Measurements from ENCODE around the gene FOXC2. TPM values are rescaled to one million over a fixed set of nuclear protein-coding genes. Genes with fewer than 3 reads are reported as not detected.
"Not testable (repeated sequence)": the region's sequence is repeated elsewhere in the genome, so short reads cannot be mapped to it uniquely, and the experiment has no call there.

Gene FOXC2
- total RNA-seq, 1 donor from 2014 or later, result 1.4 TPM

DNA sequence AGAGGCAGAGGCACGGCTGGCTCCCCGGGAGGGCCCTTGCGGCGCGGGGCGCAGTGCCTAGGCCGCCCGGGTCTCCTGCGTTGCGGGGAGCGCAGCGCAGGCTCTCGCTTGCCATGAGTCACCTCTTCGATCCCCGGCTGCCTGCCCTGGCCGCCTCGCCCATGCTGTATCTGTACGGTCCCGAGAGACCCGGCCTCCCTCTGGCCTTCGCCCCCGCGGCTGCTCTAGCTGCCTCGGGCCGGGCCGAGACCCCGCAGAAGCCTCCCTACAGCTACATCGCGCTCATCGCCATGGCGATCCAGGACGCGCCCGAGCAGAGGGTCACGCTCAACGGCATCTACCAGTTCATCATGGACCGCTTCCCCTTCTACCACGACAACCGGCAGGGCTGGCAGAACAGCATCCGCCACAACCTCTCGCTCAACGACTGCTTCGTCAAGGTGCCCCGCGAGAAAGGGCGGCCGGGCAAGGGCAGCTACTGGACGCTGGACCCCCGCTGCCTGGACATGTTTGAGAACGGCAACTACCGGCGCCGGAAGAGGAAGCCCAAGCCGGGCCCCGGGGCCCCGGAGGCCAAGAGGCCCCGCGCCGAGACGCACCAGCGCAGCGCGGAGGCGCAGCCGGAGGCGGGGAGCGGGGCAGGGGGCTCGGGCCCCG lies 12.1 kb downstream of the FOXC2 start:
- ATAC-seq (ENCODE audit: poor library complexity) (no peak), DNase-seq (peak; percentile 61)
- intact Hi-C loops (cut with DNase I), result loop anchor here (10.0 kb wide), 2 partner anchors 186 to 256 kb away; no protein-coding TSS in a partner anchor

DNA sequence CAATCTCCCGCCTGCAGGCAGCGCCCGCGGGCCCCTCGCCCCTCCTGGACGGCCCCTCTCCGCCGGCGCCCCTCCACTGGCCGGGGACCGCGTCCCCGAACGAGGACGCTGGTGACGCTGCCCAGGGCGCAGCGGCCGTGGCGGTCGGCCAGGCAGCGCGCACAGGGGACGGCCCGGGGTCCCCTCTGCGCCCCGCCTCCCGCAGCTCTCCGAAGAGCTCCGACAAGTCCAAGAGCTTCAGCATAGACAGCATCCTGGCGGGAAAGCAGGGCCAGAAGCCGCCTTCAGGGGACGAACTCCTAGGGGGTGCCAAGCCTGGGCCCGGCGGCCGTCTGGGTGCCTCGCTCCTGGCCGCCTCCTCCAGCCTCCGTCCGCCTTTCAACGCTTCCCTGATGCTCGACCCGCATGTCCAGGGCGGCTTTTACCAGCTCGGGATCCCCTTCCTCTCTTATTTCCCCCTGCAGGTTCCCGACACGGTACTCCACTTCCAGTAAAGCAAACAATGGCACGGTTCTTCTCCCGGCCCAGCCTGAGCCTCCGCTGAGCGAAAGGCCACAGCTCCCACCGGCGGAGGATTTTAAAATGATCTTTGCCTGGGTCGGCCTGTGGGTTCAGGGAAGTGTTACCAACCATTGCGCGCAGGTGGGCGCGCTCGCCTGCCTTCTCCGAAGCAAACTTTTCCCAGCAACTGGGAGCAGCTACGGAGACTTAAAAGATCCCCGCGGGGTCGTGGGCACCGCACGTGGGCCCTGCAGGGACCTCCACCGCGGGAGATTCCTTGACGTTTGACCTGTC lies 12.8 kb downstream of the FOXC2 start:
- DNase-seq, result no peak
- ATAC-seq (ENCODE audit: poor library complexity), result no peak
- intact Hi-C loops (cut with DNase I), result loop anchor here (10.0 kb wide), 2 partner anchors 185 to 255 kb away; no protein-coding TSS in a partner anchor

DNA sequence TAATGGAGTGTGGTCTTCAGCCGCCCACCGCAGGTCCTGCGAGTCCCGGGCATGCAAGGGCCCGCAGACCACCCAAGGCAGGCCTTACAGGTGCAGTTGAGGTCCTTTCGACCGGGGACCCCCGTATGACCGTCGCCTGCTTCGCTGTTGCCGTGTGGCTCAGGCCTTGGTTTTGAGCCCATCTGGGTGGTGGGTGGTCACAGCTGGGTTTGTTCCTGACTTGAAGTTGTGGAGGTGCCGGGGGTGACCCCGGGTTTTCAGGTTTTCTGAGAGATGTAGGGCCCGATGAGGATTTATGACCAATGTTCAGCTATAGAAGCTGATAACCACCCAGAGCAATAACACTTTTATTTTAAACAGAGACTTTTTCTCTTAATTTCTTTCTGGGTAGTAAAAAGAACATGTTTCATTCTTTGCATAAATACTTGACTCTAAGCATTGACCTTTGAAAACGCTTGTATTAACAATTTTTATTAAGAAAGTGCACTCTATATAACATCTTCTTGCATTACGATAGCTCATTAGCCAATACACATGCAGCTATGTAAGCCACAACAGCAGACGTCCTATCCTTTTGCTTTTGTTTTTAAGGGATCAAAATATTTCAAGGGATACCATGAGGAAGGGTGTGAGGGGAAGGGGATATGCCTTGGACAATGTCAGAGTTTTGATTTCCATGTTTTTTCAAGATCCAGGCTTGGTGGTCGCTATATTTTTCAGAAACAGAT lies 13.6 kb downstream of the FOXC2 start:
- intact Hi-C loops (cut with DNase I), result no loop called here
- DNase-seq, result no peak
- no peak for ATAC-seq (ENCODE audit: poor library complexity)

DNA sequence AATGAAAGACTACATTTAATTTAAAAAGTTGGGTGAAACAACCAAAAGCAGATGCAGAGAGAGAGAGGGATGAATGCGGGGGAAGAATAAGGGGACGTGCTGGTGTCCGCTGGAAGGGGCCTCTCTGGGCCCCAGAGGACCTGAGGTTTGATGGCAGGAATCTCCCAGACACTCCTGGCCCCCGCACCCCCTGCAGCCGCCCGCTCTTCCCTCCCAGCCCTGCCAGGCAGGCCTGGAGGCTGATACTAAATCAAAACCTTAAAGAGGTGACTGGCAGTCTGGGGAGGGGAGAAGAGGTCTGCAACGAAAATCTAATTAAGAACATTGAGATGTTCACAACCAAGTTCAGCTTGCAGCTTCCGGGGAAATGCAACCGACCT lies 14.2 kb downstream of the FOXC2 start:
- intact Hi-C loops (cut with DNase I), result no loop called here
- DNase-seq (no peak), ATAC-seq (ENCODE audit: poor library complexity) (no peak)

DNA sequence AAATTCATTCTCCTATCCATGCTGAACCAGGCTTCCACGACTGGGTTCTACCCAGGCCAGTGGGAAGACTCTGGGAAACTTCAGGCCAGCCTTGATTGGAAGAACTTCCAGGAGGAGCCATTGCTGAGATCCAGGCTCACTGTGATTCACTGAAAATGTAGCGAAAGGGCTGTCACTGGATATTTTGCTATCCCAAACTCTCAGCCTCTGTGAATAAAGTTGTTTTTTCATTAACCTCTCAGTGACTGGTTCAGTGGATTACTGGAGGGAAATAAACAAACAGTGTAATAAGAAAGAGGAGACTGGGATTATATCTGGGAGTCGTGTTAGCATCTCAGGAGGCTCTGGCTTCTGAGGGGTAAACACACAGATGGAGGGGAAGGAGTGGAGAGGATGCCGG lies 14.8 kb downstream of the FOXC2 start:
- DNase-seq (no peak), ATAC-seq (ENCODE audit: poor library complexity) (no peak)
- intact Hi-C loops (cut with DNase I), result no loop called here

DNA sequence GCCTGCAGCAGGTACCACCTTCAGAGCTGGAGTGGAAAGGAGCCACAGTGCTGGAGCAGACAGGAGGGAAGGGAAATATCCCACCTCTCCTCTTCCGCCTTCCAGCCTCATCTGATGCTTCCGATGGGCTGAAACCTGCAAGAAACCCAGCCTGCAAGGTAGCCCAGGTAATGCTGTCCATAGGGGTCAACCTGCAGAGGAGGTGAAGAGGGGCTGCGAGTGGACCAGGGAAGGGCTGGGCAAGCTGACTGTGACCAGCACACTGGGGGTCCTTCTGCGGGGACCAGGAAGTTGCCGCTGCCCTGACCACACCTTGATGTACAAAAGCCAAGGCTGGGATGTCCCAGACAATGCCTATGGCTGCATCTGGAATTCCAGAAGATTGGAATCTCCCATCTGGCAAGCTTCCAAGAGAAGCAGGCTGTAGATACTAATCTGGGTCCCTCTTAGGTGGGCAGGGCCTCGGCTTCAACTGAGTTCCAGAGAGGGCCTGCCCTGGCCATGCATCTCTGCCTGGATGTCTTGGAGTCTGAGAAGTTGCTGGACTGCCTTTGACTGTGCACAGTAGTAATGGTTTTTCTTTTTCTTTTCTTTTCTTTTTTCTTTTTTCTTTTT lies 17.5 kb downstream of the FOXC2 start:
- intact Hi-C loops (cut with DNase I), result no loop called here
- peak; percentile 25 for ATAC-seq (ENCODE audit: poor library complexity)
- DNase-seq, result no peak

DNA sequence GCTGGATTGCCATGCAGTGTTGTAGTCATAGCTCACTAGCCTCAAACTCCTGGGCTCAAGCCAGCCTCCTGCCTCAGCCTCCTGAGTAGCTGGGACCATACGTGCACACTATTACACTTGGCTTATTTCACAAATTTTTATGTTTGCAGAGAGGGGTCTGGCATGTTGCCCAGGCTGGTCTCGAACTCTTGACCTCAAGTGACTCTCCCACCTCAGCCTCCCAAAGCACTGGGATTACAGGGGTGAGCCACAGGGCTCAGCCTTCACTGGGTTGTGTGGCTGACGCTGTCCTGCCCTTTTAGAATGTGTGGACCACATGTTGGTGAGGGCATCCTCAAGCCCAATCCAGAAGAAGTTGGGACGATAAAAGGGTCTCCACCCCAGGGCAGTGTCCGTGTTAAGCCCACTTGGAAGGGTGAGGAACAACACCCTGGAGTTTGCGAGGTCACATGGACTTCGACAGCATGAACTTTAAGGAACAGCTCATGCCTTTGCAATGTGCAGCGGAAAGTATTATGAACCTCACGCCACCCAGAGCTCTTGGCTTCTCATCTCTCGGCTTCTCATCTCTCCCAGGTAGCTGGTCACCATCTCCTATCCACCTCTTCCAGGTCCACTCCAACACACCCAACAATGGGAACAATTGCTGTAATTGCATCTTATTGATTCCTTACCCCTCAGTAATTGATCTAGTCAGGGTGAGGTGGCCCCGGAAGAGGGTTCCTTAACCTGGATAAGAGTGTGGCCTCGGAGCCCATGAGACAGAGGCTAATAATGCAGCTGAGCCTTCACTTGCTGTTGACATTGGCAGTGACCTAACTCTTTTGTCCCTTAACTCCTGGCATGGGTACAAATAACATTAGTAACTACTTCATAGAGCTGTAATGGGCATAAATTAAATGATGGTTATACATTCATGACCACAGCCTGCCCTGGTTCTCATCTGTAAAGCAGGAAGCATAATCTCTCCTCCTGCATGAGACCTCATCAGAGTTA lies 18.4 kb downstream of the FOXC2 start:
- intact Hi-C loops (cut with DNase I), result no loop called here
- ATAC-seq (ENCODE audit: poor library complexity) (no peak), DNase-seq (no peak)

DNA sequence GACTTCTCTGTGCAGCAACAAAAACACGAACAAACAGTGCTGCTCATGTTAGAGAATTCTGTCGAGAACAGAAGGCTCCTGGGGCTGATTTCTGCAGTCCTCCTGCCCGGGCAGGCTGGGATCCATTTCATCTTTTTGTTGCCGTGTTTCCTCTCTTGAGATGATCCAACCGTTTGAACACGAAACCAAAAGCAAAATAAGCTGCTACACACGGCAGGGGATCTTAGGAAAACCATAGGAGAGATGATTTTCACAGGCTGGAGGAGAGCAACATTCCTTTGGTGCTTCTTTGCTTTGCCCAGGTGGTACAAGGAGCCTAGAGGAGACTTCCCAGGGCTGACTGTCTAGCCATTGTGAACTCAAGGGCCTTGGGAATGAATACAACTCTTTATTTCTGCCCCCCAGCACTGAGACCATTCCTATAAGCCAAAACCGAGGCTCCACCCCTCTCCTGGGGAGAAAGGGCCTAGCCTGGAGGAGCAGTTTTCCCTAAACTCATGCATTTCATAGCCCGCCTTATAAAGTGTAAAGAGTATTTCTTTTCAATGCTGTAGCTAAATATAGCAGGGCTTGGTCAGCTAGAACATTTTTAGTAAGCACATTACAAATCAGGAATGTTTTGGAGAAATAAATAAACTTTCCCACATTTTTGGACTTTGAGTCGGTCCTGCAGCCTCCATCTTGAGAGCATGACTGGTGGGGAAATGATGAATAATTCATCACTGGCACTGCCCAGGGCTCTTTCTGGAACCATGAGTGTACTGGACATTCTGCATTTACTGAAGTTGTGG lies 19.4 kb downstream of the FOXC2 start:
- intact Hi-C loops (cut with DNase I), result no loop called here

DNA sequence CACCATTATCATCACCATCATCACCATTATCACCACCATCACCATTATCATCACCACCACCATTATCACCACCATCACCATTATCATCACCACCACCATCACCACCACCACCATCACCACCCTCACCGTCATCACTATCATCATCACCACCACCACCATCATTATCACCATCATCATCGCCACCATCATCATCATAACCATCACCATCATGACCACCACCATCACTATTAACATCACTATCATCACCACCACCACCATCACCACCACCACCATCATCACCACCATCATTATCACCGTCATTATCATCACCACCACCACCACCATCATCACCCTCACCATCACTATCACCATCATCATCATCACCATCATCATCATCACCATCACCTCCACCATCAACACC lies 20.9 kb downstream of the FOXC2 start:
- no peak for DNase-seq
- intact Hi-C loops (cut with DNase I), result no loop called here
- no peak for ATAC-seq (ENCODE audit: poor library complexity)

More for the DNA sequence above, 19.4 kb downstream of the FOXC2 start:
- ATAC-seq (ENCODE audit: poor library complexity) (peak; percentile 15), DNase-seq (no peak)

DNA sequence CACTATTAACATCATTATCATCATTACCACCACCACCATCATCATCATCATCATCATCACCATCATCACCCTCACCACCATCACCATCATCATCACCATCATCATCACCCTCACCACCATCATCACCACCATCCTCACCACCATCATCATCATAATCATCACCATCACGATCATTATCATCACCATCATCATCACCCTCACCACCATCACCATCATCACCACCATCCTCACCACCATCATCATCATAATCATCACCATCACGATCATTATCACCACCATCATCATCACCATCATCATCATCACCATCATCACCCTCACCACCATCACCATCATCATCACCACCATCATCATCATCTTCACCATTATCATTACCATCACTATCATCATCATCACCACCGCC lies 21.3 kb downstream of the FOXC2 start:
- intact Hi-C loops (cut with DNase I); ATAC-seq (ENCODE audit: poor library complexity); DNase-seq: not testable (repeated sequence)

DNA sequence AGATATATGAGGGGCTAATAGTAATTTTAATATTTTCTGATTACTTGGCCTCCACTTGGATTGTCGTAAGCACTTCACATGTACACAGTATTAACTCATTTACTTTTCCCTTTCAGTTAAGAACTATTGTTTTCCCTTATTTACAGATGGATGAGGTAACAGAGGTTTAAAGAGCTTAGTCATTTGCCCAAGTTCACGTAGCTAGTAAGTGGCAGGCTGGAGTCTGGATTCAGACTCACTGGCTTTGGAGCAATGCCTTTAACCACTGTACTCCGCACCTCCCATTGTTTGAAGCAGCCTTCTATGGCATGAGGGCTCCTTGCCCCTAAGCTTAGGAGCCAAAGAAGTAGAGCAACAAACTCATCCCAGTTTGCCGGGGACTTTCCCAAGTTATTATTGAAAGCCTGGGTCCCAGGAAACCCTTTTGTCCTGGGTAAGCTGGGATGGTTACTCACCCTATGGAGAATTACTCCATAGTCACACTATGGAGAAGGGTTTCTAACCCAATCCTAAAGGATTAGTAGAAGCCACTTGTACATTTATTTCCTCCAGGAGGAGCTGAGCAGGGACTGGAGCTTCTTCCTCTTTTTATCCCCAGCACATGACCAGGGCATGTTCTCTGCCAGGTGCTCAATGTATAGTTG lies 24.0 kb downstream of the FOXC2 start:
- intact Hi-C loops (cut with DNase I), result no loop called here
- DNase-seq, result no peak
- ATAC-seq (ENCODE audit: poor library complexity), result no peak

DNA sequence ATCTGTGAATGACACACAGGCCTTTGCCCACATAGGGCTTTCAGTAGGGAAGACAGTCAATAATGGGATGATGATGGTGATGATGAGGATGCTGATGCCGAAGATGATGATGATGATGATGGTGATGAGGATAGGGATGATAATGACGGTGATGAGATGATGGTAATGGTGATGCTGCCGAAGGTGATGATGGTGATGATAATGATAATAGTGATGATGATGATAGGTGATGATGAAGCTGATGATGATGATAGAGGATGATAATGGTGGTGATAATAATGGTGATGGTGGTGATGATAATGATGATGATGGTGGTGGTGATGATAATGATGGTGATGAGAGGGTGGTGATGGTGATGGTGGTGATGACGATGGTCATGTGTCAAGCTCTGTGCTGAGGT lies 24.6 kb downstream of the FOXC2 start:
- ATAC-seq (ENCODE audit: poor library complexity), result no peak
- no peak for DNase-seq
- intact Hi-C loops (cut with DNase I), result no loop called here

DNA sequence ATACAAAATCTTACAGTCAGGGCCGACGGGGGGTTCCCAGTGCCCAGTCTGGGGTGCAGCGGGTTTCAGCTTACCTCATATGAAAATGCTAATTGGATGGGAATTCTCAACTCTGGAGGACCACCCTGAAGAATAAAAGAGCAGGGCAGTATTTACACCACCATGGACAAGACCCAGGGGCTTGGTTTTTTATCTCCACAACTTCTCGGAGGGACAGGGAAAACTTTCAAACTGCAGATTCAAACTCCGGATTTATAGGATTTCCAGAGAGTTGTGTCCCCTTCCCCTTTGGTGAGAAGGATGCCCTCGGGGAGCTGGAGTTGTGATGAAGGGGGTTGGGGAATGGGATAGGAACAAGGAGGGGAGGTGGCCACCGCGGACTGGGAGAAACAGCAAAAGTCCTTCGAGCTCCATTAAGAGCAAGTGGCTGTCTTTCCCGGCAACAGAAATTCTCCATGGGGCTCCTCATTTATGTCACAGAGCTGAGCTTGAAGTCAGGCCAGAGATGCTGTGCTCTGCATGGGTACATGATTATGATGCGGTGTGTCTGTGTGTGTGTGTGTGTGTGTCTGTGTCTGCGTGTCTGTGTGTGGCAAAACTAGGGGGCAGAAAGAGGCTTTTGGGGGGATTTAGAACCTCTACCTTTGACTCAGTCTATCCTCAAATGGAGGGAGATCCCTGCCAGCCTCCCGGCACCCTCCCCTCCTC lies 27.4 kb downstream of the FOXC2 start:
- DNase-seq (no peak), ATAC-seq (ENCODE audit: poor library complexity) (no peak)
- intact Hi-C loops (cut with DNase I), result no loop called here

DNA sequence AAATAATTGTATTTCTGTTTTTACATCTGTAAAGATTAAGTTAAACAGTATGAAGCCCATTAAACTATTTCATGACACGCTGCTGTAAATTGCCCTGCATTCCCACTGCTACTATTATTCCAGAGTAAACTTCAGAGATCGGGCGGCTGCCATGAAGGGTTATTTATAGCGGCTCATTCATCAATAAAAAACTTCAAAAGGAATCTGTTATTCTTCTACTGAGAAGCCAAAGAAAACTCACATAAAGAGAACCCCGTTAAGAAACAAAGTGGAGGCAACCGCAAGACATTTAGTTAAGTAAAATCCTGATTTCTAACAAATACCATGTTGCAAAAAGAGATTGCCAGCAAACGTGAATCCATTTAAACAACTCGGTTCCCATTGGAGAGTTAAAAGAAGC lies 28.1 kb downstream of the FOXC2 start:
- ATAC-seq (ENCODE audit: poor library complexity) (no peak), DNase-seq (no peak)
- intact Hi-C loops (cut with DNase I), result no loop called here

DNA sequence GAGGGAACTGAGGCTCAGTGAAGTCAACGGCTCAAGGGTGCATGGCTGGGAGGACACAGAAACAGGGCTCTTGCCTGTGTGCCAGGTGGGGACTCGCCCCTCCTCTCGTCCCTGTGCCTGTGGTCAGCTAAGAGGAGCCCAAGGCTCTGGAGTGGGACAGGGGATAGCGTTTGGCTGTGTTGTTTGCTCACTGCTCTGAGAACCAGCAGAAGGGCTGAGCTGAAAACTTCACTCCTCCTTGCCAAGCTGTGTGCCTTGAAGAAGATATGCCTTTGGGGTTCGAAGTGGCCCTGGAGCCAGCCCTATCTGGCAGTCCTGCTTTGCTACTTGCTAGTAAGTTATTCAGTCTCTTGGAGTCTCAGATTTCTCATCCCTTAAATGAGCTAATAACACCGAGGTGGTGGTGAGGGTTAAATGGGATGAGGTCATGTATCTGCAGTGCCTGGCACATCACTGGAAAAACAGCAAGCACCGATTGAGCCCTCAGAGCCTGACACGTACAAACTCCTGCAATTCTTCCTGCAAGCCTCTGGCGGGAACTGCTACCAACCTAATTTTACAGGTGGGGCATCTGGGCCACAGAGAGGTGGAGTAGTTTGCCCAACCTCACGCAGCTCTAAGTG lies 29.5 kb downstream of the FOXC2 start:
- DNase-seq (no peak), ATAC-seq (ENCODE audit: poor library complexity) (no peak)
- intact Hi-C loops (cut with DNase I), result no loop called here
